GM18909 (cell line): ENCODE data around the gene ARMC5.
"Not testable (repeated sequence)": the region's sequence is repeated elsewhere in the genome, so short reads cannot be mapped to it uniquely, and the experiment has no call there.

ENCODE experiments used
- ATAC-seq: cut with Tn5 transposase; IDR thresholded peaks from one replicate; pipeline ENCODE4 v1.9.1; 2021; ENCODE audit warnings: mild to moderate bottlenecking; ENCODE audit not compliant: unreplicated experiment, poor library complexity

The ARMC5 gene

DNA sequence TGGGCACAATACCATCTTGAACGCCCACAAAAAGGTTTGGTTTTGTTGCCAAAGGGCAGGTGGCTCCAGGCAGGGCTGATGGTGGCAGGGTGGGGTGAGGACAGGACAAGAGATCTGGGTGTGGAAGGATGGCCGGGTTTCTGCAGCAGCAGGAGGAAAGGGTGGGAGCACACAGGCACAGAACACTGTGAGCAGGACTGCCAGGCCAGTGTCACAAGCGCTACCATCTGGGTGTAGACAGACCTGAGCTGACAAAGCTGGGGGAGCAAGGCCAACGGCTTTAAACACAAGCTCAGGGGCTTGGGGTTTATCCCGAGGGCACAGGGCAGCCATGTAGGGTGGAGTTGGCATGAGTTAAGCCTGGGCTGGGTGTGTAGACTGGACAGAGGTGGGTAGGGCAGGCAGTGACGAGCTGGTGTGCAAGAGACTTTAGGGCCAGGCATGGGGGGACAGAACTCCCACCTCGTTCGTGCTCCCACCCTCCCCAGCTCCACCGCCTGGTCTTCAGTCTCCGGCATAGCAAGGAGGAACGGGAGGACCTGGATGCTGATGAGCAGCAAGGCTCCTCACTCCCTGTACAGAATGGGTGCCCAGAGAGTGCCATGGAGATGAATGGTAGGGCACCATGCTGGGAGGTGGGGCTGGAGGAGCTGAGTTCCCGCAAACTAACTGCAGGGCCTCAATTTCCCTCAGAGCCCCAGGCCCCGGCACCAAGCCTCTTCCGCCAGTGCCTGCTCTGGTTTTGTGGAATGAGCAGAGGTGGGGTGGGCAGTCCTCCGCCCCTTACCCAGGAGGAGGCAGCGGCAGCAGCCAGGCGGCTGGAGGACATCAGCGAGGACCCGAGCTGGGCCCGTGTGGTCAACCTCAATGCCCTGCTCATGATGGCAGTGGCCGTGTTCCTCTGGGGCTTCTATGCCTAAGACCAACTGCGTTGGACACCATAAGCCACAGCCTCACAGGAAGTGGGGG, 30.6 kb downstream of the ARMC5 start:
- no peak for ATAC-seq

GRCh38 chr16:31491778-31492418, 32.6 kb downstream of the ARMC5 start:
- ATAC-seq = no peak

DNA sequence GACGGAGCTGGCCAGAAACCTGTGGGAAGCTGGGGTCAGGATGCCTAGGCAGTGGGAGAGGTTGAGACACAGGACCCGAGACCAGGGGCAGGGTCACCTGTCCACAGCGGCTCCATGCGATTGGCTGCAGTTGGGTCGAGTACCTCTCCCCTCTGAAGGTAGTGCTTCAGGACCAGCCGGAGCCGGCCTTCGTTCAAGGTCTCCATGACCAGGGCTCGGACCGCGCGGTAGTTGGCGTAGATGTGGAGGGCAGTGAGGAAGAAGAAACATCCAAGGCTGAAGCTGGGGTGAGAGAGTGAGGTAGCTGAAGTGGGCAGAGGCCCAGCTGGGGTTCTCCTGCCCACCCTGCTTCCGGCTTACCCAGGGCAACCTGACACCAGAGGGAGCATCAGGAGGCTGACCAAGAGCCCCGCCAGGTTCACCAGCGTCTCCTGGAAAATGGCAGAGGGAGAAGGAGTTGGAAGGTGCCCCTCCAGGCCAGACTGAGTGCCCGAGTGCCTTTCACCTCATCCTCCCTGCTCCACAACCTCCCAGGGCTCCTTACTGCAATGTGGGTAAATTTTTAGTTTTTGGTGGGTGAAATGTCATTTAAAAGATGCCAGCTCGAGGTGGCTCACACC, 34.3 kb downstream of the ARMC5 start:
- ATAC-seq = no peak

- no peak for ATAC-seq
Observed at GRCh38 chr16:31496670-31497069, 37.4 kb downstream of the ARMC5 start.

- ATAC-seq = no peak
Observed at GRCh38 chr16:31498493-31498892, 39.2 kb downstream of the ARMC5 start.

DNA sequence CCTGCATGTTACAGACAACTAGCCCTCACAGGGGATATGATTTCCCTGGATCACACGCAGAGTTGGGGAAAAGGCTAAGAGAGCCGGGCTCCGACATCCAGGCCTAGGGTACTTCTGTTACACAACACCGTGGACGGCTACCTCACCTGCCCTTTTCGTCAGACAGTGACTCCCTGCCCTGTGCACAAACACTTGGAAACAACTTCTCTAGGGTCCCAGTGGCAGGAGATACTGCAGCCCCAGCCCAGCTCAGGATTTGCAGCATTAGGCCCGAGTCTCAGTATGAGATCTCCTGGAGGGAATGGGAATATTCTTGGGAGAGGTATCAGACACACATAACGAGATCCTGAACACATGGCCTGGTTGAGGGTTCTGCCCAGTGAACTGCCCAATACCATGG, 40.6 kb downstream of the ARMC5 start:
- no peak for ATAC-seq

DNA sequence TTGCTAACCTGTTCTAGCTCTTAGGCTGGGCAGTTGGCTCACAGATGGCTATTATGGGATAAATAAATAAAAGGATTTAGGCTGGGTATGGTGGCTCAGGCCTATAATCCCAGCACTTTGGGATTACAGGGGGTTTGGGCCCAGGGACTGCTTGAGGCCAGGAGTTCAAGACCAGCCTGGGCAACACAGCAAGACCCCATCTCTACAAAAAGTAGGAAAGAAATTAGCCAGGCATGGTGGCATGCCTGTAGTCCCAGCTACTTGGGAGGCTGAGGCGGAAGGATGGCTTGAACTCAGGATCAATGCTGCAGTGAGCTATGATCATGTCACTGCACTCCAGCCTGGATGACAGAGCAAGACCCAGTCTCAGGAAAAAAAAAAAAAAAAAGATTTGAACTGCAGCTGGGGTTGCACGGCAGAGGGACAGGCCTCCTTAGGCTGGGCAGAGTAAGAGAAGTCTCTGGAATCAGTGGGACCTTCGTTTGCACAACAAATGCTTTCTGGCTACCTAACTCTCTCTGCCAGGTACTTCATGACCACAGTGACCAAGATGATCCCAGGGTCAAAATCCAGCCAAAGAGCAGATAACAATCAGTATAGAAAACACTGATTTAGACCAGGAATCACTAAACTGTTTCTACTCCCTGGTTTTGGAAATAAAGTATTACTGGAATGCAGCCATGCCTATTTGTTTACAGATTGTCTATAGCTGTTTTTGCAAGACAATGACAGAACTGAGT, 42.1 kb downstream of the ARMC5 start:
- no peak for ATAC-seq

DNA sequence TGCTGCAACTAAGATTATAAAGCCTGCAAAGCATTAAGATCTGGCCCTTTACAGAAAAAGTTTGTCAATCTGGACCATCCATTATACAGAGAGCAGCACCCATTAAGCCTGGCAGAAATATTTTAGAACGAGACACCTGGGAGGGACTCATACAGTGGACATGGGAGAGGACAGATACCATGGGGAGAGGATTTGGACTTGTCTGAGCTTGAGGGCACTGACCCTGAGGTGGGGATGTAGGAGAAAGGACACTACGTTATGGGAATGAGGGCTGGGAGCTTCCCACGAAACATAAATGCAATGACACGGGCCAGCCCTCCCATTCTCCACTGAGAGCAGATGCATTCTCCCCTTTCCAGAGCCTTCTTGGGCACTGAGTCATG, 42.7 kb downstream of the ARMC5 start:
- ATAC-seq = no peak

DNA sequence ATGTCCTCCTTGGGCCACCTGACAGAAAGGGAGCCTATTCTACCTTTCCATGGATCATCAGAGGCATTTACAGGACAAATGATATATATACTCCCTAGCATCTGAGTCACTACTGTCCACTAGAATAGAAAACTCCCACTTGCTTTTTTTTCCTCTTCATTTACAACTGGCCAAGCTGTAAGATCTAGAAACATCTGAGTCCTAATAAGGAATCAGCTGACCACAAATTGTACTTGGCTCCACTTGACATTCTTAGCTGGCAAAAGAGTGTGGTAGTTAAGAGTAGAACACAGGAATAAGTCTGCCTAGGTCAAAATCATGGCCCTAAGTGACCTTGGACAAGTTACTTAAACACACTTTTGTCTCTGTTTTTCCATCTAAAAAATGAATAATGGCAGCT, 43.7 kb downstream of the ARMC5 start:
- ATAC-seq = no peak

- ATAC-seq = not testable (repeated sequence)
Observed at GRCh38 chr16:31503555-31503954, 44.3 kb downstream of the ARMC5 start.

GRCh38 chr16:31504159-31504558, 44.9 kb downstream of the ARMC5 start:
- ATAC-seq = no peak

- peak; percentile 42 for ATAC-seq
Observed at GRCh38 chr16:31505483-31505882, 46.2 kb downstream of the ARMC5 start.

DNA sequence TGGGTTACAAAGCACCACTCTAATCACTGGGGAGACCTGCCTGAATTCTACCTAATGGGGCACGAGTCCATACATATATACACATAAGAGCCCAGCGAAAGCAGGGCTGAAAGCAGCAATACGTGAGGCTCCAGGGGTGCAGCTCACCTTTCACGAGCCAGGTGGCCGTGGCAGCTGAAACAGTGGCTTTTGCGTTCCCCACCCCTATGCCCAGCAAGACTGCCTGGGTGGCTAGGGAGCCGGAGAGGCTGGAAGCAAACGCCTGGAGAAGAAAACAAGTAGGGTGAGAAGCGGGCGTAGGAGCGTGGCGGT, 48.3 kb downstream of the ARMC5 start:
- no peak for ATAC-seq

DNA sequence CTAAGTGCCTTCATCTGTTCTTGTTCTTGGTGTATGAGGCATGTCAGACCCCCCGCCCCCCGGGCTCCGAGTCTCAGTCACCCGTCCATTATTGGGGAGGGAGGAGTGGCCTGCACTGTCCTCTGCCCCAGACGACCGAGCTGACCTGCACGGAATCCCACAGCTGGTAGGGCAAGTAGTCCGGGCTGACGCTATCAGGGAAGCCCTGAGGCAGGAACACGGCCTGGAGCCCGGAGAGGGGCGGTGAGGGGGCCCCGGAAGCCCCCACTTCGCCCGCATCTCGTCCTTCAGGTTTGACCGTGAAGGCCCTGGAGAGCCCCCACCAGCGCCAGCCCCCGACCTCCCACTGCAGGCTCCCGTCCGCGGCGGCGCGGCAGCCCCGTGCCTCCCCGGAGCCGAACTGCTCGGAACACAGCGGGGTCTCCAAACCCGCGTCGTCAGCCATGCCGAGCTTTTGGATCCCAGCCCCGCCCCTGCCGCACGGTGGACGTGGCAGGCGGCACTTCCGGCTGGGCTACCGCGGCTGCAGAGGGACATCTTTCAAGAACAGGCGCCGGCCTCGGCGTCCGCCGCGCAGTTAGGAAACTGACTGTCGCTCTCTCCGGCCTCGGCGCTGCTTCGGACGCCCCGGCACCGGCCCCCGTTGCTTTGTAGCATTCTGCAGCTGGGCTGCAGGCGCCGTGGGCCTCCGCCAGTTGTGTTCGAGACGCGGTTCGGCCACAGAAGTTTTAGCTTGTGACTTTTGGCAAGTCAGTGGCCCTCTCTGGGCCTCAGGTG, 48.8 kb downstream of the ARMC5 start, which contains the start of gene RUSF1:
RUSF1 (minus strand) TSS at position 463 of the 777 bp plus-strand sequence; CDS start at position 445, 18 bp downstream.
- peak; percentile 94 for ATAC-seq

- ATAC-seq = no peak
Observed at GRCh38 chr16:31508706-31509195, 49.5 kb downstream of the ARMC5 start.

DNA sequence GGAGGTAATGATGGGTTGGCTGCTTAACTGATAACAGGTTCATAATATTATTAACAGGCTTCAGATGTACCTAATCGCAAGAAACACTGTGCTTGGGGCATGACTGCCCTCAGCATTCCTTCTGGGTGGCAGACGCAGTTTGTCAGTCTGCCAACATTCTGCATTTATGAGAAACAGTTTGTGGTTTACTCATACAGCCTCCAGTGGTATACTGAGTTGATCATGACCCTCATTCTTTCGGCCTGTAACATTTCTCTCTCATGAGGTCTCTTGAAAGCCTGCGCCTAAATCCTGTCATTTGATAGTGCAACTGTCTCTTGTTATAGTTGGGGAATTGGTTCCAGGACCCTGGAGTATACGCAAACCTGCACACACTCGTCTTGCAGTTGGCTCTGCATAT, 53.8 kb downstream of the ARMC5 start:
- ATAC-seq = no peak

DNA sequence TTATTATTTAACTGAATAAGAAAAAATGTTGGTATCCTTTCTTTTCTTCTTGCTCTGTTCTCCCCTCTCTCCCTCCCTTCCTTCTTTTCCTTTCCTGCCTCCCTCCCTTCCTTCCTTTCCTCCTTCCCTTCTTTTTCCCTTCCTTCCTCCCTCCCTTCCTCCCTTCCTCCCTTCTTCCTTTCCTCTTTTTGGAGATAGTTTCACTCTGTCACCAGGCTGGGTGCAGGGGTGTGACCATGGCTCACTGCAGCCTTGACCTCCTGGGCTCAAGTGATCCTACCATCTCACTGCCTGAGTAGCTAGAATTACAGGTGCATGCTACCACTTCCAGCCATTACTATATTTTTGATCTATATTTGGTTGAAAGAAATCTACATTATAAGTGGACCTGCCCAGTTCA, 54.6 kb downstream of the ARMC5 start:
- no peak for ATAC-seq
